NK-92 (cell line): ENCODE results near the gene OPN3.

ENCODE experiments used
- DNase-seq: peaks from one replicate; lab custom pipeline; 2025; ENCODE audit not compliant: unreplicated experiment; lab: John Stamatoyannopoulos, UW

The OPN3 gene

DNA sequence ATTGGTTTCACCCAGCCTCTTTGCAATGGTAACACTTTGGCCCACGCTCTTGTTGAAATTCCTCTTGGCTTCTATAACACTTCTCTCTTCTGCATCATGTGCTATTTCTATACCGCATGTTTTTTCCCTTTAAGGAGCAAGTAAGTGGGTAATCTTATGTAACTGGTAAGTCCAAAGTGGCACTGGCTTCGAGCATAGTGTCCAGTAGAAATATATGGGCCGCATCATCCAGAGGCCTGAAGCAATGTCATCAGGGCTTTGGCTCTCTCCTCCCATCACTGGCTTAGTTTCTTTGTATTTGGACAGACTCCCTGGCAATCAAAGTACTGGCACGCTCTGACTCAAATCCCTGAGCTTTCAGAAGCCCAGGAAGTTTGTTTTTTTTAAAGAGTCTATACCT is 17.5 kb downstream of the OPN3 start:
- no peak for DNase-seq

GRCh38 chr1:241617426-241617825 is 22.7 kb downstream of the OPN3 start:
- DNase-seq = no peak

- DNase-seq = no peak
Measured at GRCh38 chr1:241615043-241615974, 24.9 kb downstream of the OPN3 start.

- no peak for DNase-seq
Measured at GRCh38 chr1:241614572-241614971, 25.6 kb downstream of the OPN3 start.

- no peak for DNase-seq
Measured at GRCh38 chr1:241614144-241614543, 26.0 kb downstream of the OPN3 start.

GRCh38 chr1:241612533-241613477 is 27.4 kb downstream of the OPN3 start:
- no peak for DNase-seq

- DNase-seq = no peak
Measured at GRCh38 chr1:241611736-241612135, 28.4 kb downstream of the OPN3 start.

GRCh38 chr1:241611063-241611462 is 29.1 kb downstream of the OPN3 start:
- DNase-seq = no peak

GRCh38 chr1:241610056-241610815 is 29.9 kb downstream of the OPN3 start:
- DNase-seq = no peak

GRCh38 chr1:241608379-241609033 is 31.7 kb downstream of the OPN3 start:
- no peak for DNase-seq

DNA sequence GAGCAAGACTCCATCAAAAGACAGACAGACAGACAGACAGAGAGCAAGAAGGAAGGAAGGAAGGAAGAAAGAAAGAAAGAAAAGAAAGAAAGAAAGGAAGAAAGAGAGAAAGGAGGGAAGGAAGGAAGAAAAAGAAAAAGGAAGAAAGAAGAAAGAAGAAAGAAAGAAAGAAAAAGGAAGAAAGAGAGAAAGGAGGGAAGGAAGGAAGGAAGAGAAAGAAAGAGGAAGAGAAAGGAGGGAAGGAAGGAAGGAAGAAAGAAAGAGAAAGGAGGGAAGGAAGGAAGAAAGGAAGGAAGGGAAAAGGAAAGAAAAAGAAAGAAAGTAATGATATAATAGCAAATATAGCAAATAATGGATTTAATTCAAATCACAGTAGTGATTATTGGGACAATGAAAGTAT is 32.7 kb downstream of the OPN3 start:
- DNase-seq = no peak

DNA sequence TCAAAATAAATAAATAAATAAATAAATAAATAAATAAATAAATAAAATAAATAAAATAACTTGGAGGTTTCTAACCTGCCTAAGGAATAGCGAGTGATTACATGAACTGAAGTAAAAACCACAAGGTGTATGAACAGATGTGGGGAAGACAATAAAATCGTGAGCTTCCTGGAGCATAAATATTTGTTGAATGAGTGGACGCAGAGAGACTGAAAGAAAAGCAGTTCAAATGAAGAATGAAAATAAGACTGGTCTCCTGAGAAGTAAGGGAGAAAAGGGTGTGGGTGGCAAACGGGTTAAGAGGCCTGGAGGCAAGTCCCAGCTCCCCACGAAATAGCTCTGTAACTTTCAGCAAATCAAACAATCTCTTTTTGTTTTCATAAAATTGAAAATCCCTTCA is 33.6 kb downstream of the OPN3 start:
- no peak for DNase-seq

DNA sequence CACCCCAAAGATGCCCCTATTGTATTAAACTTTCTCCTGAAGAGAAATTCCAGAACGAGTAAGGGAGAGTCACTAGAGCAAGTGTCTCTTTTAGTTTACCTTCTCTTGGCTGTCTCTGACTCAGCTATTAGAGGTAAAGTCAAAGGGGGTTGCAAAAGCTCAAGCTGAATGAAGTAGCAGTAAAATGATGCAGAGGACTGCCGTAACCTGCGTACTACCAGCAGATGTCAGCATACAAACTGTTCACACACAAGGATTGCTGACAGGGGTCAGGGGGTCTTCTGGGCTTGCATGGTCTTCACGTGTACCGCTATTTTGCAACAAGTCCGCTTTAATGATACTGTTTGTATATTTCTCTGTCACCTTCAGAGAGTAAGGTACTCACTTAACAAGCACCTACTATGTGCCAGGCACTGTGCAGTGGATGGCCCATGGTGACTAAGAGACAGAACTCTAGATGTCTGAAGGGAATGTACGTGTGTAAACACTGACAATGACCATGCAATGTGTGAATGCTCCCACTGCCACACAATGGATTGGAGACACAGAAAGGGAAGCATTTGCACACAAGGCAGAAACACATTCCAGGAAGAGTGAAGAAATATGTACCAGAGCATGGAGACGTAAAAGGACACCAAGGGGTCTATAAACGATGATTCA is 34.9 kb downstream of the OPN3 start:
- DNase-seq = no peak

- DNase-seq = no peak
Measured at GRCh38 chr1:241603731-241604245, 36.4 kb downstream of the OPN3 start.

- DNase-seq = no peak
Measured at GRCh38 chr1:241600496-241600901, 39.7 kb downstream of the OPN3 start.

GRCh38 chr1:241598249-241598648 is 41.9 kb downstream of the OPN3 start:
- no peak for DNase-seq

GRCh38 chr1:241596633-241597032 is 43.5 kb downstream of the OPN3 start:
- no peak for DNase-seq

GRCh38 chr1:241593186-241593585 is 47.0 kb downstream of the OPN3 start:
- DNase-seq = no peak

DNA sequence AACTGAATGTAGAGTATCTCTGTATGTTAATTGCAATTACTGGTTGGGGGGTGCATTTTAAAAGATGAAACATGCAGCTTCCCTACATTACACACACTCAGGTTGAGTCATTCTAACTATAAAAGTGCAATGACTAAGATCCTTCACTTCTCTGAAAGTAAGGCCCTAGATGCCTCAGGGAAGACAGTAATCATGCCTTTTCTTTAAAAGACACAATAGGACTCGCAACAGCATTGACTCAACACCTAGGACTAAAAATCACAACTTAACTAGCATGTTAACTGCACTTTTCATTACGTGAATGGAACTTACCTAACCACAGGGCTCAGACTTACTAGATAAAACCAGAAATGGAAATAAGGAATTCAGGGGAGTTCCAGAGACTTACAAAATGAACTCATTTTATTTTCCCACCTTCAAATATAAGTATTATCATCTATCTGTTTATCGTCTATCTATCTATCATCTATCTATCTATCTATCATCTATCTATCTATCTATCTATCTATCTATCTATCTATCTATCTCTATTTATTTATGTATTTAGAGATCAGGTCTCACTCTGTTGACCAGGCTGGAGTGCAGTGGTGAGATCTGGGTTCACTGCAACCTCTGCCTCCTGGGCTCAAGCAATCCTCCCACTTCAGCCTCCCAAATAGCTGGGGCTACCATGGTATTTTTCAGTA is 47.8 kb downstream of the OPN3 start:
- no peak for DNase-seq
